Measurements from ENCODE around the gene ENPP6. TPM values are rescaled to one million over a fixed set of nuclear protein-coding genes. Genes with fewer than 3 reads are reported as not detected.

Gene ENPP6
- total and polyA plus RNA-seq, 3 experiments from 2014 or later, result 0.04 to 0.07 TPM; not detected in 1

GRCh38 chr4:184232975-184233374 is 15.3 kb upstream of the ENPP6 start:
- POLR2A ChIA-PET, result no interaction called here
- peaks cover 25 to 40% (median 36%) of the 10 kb centered on the region in 3 donors for H3K4me1 Mint-ChIP-seq
- no peak overlapping the region for H3K4me3 Mint-ChIP-seq
- Histone ChIP-seq H3K4me1 (ENCODE audit: insufficient read depth, low read length) (peaks cover 17% of the 10 kb centered on the region), H3K36me3 (ENCODE audit: insufficient read depth, low read length) (no peaks in the 10 kb centered on the region), H3K27me3 (ENCODE audit: insufficient read depth, low read length, poor library complexity, severe bottlenecking) (no peaks in the 10 kb centered on the region), H3K27ac (ENCODE audit: low read depth, low read length) (no peak overlapping the region), H3K4me3 (ENCODE audit: low read length) (no peak overlapping the region), H3K9me3 (ENCODE audit: low read length) (no peaks in the 10 kb centered on the region)
- no peak for DNase-seq
- peak overlapping the region in 2 of 8 donors; percentile 29 to 58 for H3K27ac Mint-ChIP-seq
- peaks cover 0 to 2% (median 0%) of the 10 kb centered on the region in 5 donors for H3K9me3 Mint-ChIP-seq
- CTCF ChIA-PET, result no interaction called here
- H3K36me3 Mint-ChIP-seq, result no peaks in the 10 kb centered on the region
- H3K27me3 Mint-ChIP-seq, result peaks cover 3 to 6% of the 10 kb centered on the region in 2 donors

GRCh38 chr4:184232202-184232601 is 14.5 kb upstream of the ENPP6 start:
- no peak overlapping the region for H3K4me3 Mint-ChIP-seq
- H3K27me3 Mint-ChIP-seq, result peaks cover 3 to 6% of the 10 kb centered on the region in 2 donors
- POLR2A ChIA-PET, result no interaction called here
- no peaks in the 10 kb centered on the region for H3K27me3 ChIP-seq (ENCODE audit: insufficient read depth, low read length, poor library complexity, severe bottlenecking)
- no peaks in the 10 kb centered on the region for H3K36me3 Mint-ChIP-seq
- H3K4me1 Mint-ChIP-seq, result peaks cover 22 to 35% (median 30%) of the 10 kb centered on the region in 3 donors
- DNase-seq, result no peak
- peak overlapping the region in 3 of 8 donors; percentile 3 to 49 (median 8) for H3K27ac Mint-ChIP-seq
- H3K27ac ChIP-seq (ENCODE audit: low read depth, low read length), result no peak overlapping the region
- no peaks in the 10 kb centered on the region for H3K36me3 ChIP-seq (ENCODE audit: insufficient read depth, low read length)
- H3K4me3 ChIP-seq (ENCODE audit: low read length), result no peak overlapping the region
- CTCF ChIA-PET, result interaction anchor here (1.2 to 1.3 kb wide), 2 partner anchors 32 to 34 kb away, joined by 3 to 4 read pairs; no protein-coding TSS in a partner anchor
- peaks cover 0 to 2% (median 0%) of the 10 kb centered on the region in 5 donors for H3K9me3 Mint-ChIP-seq
- no peaks in the 10 kb centered on the region for H3K9me3 ChIP-seq (ENCODE audit: low read length)
- peaks cover 17% of the 10 kb centered on the region for H3K4me1 ChIP-seq (ENCODE audit: insufficient read depth, low read length)

GRCh38 chr4:184231573-184231972 is 13.9 kb upstream of the ENPP6 start:
- Mint-ChIP-seq H3K27me3 (peaks cover 3 to 6% of the 10 kb centered on the region in 2 donors), H3K4me1 (peaks cover 20 to 28% (median 25%) of the 10 kb centered on the region in 3 donors), H3K36me3 (no peaks in the 10 kb centered on the region), H3K27ac (peak overlapping the region in 2 of 8 donors; percentile 15 to 31), H3K4me3 (no peak overlapping the region), H3K9me3 (peaks cover 0 to 2% (median 0%) of the 10 kb centered on the region in 5 donors)
- ChIA-PET POLR2A (no interaction called here), CTCF (interaction anchor here (1.2 to 2.4 kb wide), 3 partner anchors 22 to 35 kb away, joined by 3 to 7 read pairs (median 4); no protein-coding TSS in a partner anchor)
- H3K27ac ChIP-seq (ENCODE audit: low read depth, low read length), result no peak overlapping the region
- peaks cover 17% of the 10 kb centered on the region for H3K4me1 ChIP-seq (ENCODE audit: insufficient read depth, low read length)
- no peaks in the 10 kb centered on the region for H3K9me3 ChIP-seq (ENCODE audit: low read length)
- no peak for DNase-seq
- no peak overlapping the region for H3K4me3 ChIP-seq (ENCODE audit: low read length)
- H3K27me3 ChIP-seq (ENCODE audit: insufficient read depth, low read length, poor library complexity, severe bottlenecking), result no peaks in the 10 kb centered on the region
- H3K36me3 ChIP-seq (ENCODE audit: insufficient read depth, low read length), result no peaks in the 10 kb centered on the region

GRCh38 chr4:184228056-184228705 is 10.5 kb upstream of the ENPP6 start:
- Mint-ChIP-seq H3K27me3 (peaks cover 8 to 14% of the 10 kb centered on the region in 2 donors), H3K27ac (no peak overlapping the region)
- no peaks in the 10 kb centered on the region for H3K9me3 ChIP-seq (ENCODE audit: low read length)

GRCh38 chr4:184216515-184216914 is 1.2 kb downstream of the ENPP6 start:
- H3K9me3 ChIP-seq (ENCODE audit: low read length), result no peaks in the 10 kb centered on the region
- Mint-ChIP-seq H3K27me3 (peaks cover 8 to 53% of the 10 kb centered on the region in 2 donors), H3K36me3 (peaks cover 0 to 3% (median 2%) of the 10 kb centered on the region in 3 donors), H3K4me1 (no peaks in the 10 kb centered on the region), H3K27ac (no peak overlapping the region), H3K4me3 (no peak overlapping the region), H3K9me3 (peaks cover 0 to 8% (median 3%) of the 10 kb centered on the region in 5 donors)
- H3K27me3 ChIP-seq (ENCODE audit: insufficient read depth, low read length, poor library complexity, severe bottlenecking), result peaks cover 4% of the 10 kb centered on the region
- H3K27ac ChIP-seq (ENCODE audit: low read depth, low read length), result no peak overlapping the region
- H3K4me1 ChIP-seq (ENCODE audit: insufficient read depth, low read length), result no peaks in the 10 kb centered on the region
- POLR2A ChIA-PET, result no interaction called here
- H3K36me3 ChIP-seq (ENCODE audit: insufficient read depth, low read length), result no peaks in the 10 kb centered on the region
- DNase-seq, result no peak
- CTCF ChIA-PET, result no interaction called here
- no peak overlapping the region for H3K4me3 ChIP-seq (ENCODE audit: low read length)

More at GRCh38 chr4:184228056-184228705, 10.5 kb upstream of the ENPP6 start:
- H3K27me3 ChIP-seq (ENCODE audit: insufficient read depth, low read length, poor library complexity, severe bottlenecking), result no peaks in the 10 kb centered on the region
- Mint-ChIP-seq H3K4me1 (peaks cover 20 to 28% (median 25%) of the 10 kb centered on the region in 3 donors), H3K36me3 (no peaks in the 10 kb centered on the region), H3K9me3 (peaks cover 0 to 3% (median 0%) of the 10 kb centered on the region in 5 donors), H3K4me3 (no peak overlapping the region)
- DNase-seq, result no peak
- CTCF ChIA-PET, result interaction anchor here (1.3 to 1.9 kb wide), 2 partner anchors 7 to 10 kb away, joined by 3 to 8 read pairs; no protein-coding TSS in a partner anchor
- H3K4me3 ChIP-seq (ENCODE audit: low read length), result no peak overlapping the region
- H3K36me3 ChIP-seq (ENCODE audit: insufficient read depth, low read length), result no peaks in the 10 kb centered on the region
- POLR2A ChIA-PET, result no interaction called here
- H3K27ac ChIP-seq (ENCODE audit: low read depth, low read length), result no peak overlapping the region
- peaks cover 17% of the 10 kb centered on the region for H3K4me1 ChIP-seq (ENCODE audit: insufficient read depth, low read length)

- DNase-seq, result no peak
- Mint-ChIP-seq H3K36me3 (peaks cover 0 to 3% (median 2%) of the 10 kb centered on the region in 3 donors), H3K4me1 (no peaks in the 10 kb centered on the region), H3K9me3 (peaks cover 0 to 8% (median 3%) of the 10 kb centered on the region in 5 donors), H3K4me3 (no peak overlapping the region), H3K27ac (no peak overlapping the region), H3K27me3 (peaks cover 8 to 47% of the 10 kb centered on the region in 2 donors)
- no peaks in the 10 kb centered on the region for H3K4me1 ChIP-seq (ENCODE audit: insufficient read depth, low read length)
- H3K4me3 ChIP-seq (ENCODE audit: low read length), result no peak overlapping the region
- ChIA-PET CTCF (no interaction called here), POLR2A (no interaction called here)
- H3K27ac ChIP-seq (ENCODE audit: low read depth, low read length), result no peak overlapping the region
- H3K36me3 ChIP-seq (ENCODE audit: insufficient read depth, low read length), result no peaks in the 10 kb centered on the region
- H3K27me3 ChIP-seq (ENCODE audit: insufficient read depth, low read length, poor library complexity, severe bottlenecking), result peaks cover 4% of the 10 kb centered on the region
- no peaks in the 10 kb centered on the region for H3K9me3 ChIP-seq (ENCODE audit: low read length)
Observed at GRCh38 chr4:184215709-184216328, 1.9 kb downstream of the ENPP6 start.

- Histone ChIP-seq H3K27me3 (ENCODE audit: insufficient read depth, low read length, poor library complexity, severe bottlenecking) (peaks cover 4% of the 10 kb centered on the region), H3K9me3 (ENCODE audit: low read length) (no peaks in the 10 kb centered on the region), H3K36me3 (ENCODE audit: insufficient read depth, low read length) (no peaks in the 10 kb centered on the region), H3K27ac (ENCODE audit: low read depth, low read length) (no peak overlapping the region), H3K4me3 (ENCODE audit: low read length) (no peak overlapping the region), H3K4me1 (ENCODE audit: insufficient read depth, low read length) (no peaks in the 10 kb centered on the region)
- Mint-ChIP-seq H3K27me3 (peaks cover 8 to 45% of the 10 kb centered on the region in 2 donors), H3K9me3 (peaks cover 0 to 8% (median 3%) of the 10 kb centered on the region in 5 donors), H3K36me3 (peaks cover 0 to 3% (median 2%) of the 10 kb centered on the region in 3 donors), H3K4me3 (no peak overlapping the region), H3K4me1 (no peaks in the 10 kb centered on the region), H3K27ac (no peak overlapping the region)
- ChIA-PET CTCF (no interaction called here), POLR2A (no interaction called here)
- DNase-seq, result no peak
Observed at GRCh38 chr4:184214931-184215330, 2.7 kb downstream of the ENPP6 start.
